GM06990 (cell line): ENCODE measurements around the gene PRR14L.

Experiments
- DNase-seq: peaks from one replicate; pipeline ENCODE4 v3.0.0-alpha.2; 2011; ENCODE audit not compliant: insufficient read length; ENCODE audit errors: extremely low read depth
- H3K27me3 ChIP-seq: replicated peaks from 2 replicates; pipeline ENCODE4 v1.6.0; 2011; ENCODE audit warnings: low read length; ENCODE audit not compliant: control insufficient read depth, insufficient read depth
- H3K36me3 ChIP-seq: 2 replicates; pipeline ENCODE4 v1.5.1; 2011; ENCODE audit warnings: low read length; ENCODE audit not compliant: control insufficient read depth, insufficient read depth
- H3K4me3 ChIP-seq: replicated peaks from 2 replicates; pipeline ENCODE4 v1.5.1; 2011; ENCODE audit warnings: low read depth, mild to moderate bottlenecking, control low read depth, low read length
- TF ChIP-seq, protein P1 (sequence below): IDR thresholded peaks from 2 replicates; pipeline ENCODE4 v1.5.1; 2011; ENCODE audit warnings: low read length, control low read depth, mild to moderate bottlenecking, inconsistent platforms; ENCODE audit not compliant: insufficient read depth, poor library complexity, severe bottlenecking

The PRR14L gene

DNA sequence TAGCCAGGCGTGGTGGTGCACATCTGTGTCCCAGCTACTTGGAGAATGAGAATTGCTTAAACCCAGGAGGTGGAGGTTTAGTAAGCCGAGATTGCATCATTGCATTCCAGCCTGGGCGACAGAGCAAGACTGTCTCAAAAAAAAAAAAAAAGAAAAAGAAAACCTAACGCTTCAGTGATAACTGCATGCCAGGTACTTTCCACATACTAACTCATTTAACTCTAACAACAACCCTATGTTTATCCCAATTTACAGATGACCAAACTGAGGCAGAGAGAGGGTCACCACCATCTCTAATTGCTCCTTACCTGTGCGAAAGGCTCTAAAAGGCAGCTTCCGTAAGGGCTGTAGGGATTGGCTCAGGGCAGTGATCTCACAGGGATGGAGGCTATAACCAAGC is 99.5 kb downstream of the PRR14L start:
- no peak for DNase-seq
- no peaks in the 10 kb centered on the region for H3K27me3 ChIP-seq
- H3K36me3 ChIP-seq: peaks cover 4% of the 10 kb centered on the region
- TF ChIP-seq, protein P1, sequence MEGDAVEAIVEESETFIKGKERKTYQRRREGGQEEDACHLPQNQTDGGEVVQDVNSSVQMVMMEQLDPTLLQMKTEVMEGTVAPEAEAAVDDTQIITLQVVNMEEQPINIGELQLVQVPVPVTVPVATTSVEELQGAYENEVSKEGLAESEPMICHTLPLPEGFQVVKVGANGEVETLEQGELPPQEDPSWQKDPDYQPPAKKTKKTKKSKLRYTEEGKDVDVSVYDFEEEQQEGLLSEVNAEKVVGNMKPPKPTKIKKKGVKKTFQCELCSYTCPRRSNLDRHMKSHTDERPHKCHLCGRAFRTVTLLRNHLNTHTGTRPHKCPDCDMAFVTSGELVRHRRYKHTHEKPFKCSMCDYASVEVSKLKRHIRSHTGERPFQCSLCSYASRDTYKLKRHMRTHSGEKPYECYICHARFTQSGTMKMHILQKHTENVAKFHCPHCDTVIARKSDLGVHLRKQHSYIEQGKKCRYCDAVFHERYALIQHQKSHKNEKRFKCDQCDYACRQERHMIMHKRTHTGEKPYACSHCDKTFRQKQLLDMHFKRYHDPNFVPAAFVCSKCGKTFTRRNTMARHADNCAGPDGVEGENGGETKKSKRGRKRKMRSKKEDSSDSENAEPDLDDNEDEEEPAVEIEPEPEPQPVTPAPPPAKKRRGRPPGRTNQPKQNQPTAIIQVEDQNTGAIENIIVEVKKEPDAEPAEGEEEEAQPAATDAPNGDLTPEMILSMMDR: no peak
- H3K4me3 ChIP-seq: no peak overlapping the region

- no peak overlapping the region for H3K4me3 ChIP-seq
- H3K36me3 ChIP-seq: peaks cover 4% of the 10 kb centered on the region
- no peak for DNase-seq
- TF ChIP-seq, protein P1: no peak
- no peaks in the 10 kb centered on the region for H3K27me3 ChIP-seq
Measured at GRCh38 chr22:31647523-31648320, 102.2 kb downstream of the PRR14L start.

GRCh38 chr22:31647066-31647465 is 102.9 kb downstream of the PRR14L start:
- H3K36me3 ChIP-seq: peaks cover 4% of the 10 kb centered on the region
- no peak for DNase-seq
- no peak overlapping the region for H3K4me3 ChIP-seq
- TF ChIP-seq, protein P1: no peak
- H3K27me3 ChIP-seq: no peaks in the 10 kb centered on the region

DNA sequence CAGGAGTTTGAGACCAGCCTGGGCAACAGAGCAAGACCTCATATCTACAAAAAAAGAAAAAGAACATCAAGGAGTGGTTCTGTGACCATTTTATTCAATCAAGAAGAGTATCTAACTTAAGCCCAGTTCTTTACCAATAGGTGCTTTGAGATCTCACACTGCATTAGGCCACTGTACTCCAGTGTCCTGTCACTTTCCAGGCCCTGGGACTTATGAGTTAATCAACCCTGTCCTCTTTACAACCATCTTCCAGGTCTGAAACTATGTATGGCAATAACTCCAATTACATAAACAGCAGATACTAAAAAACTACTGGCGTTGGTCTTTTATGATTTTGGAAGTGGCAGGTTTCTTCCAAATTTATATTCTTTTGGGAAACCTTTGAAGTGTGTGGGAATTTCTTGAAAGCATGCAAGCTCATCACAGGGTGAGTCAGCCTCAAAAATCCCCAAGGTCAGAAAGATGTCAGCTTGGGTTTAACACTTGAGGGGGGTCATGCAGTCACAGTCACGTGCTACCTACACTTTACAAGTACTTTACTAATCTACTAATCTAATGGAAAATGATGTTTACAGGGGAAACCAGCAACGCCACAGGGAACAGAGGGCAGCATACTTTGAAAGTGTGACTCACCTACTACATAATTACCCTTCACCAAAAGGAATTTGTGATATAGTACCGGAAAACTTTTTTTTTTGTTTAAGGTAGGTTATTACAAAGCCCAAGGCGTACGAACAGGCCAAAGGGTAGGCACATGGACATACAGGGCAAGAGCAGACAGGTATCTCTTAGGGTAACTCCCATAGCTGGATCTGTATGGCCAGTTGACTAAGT is 103.5 kb downstream of the PRR14L start:
- TF ChIP-seq, protein P1: no peak
- H3K36me3 ChIP-seq: peaks cover 4% of the 10 kb centered on the region
- no peak overlapping the region for H3K4me3 ChIP-seq
- no peaks in the 10 kb centered on the region for H3K27me3 ChIP-seq
- no peak for DNase-seq

GRCh38 chr22:31639436-31640039 is 110.4 kb downstream of the PRR14L start:
- TF ChIP-seq, protein P1: no peak
- DNase-seq: no peak
- Histone ChIP-seq H3K36me3 (no peaks in the 10 kb centered on the region; the same call in none of the 2 replicates), H3K27me3 (no peaks in the 10 kb centered on the region), H3K4me3 (no peak overlapping the region)
